ENCODE data around the gene OPA1.
A peak's percentile ranks its signal among the peaks of the same experiment; 100 is the strongest.

Gene OPA1

DNA sequence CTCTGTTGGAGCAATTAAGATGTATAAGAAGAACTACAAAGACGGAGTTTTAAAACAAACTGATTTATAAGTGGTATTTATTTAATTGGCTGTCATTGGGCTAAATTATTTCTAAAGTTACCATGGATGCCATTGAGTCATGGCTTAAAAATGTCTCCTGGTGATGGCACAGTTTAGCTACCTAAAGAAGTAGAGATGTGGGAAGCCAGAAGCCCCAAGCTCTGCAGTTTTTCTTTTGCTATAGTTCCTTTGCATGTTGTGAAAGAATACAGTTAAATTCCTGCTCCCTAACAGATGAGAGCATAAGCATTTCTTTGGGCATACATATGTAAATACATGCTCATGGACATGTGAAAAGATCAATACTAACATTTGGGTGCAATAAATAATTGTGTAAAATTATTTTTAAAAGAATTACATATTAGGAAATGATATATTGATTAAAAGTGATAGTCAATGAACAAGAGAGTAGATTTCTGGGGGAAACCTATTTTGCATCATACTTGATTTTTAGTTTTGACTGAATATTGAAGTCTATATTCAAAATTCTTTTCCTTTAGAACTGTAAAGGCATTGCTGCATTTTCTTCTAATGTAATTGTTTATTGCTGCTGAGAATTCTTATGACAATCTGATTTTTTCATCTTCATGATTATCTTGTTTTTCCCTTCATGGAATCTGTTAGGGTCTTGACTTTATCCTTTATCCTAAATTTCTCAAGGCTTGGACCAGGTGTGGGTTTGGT, 2.1 kb downstream of the OPA1 start:
- H3K9ac ChIP-seq (ENCODE audit: low read length): no peak overlapping the region

DNA sequence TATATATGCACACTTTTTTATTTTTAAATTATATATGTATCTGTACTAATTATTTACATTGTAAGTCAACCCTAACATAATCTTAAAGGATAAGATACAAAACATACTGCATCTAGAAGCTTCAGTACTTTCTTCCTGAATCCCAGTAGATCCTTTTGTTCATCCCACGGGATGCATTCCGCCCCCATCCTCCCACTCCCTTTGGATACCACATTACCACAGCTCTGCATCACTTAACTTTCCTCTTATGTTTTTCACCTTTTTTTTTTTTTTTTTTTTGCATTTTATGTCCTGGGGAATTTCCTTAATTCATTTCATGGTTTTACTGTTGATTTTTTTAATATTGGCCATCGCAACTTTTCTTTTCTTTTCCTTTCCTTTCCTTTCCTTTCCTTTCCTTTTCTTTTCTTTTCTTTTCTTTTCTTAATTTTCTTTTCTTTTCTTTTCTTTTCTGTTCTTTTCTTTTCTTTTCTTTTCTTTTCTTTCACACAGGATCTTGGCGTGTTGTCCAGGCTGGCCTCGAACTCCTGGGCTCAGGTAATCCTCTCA, 3.0 kb downstream of the OPA1 start:
- Histone ChIP-seq H3K4me2 (ENCODE audit: low read length) (no peak overlapping the region), H4K20me1 (ENCODE audit: insufficient read depth, low read length) (peaks cover 24% of the 10 kb centered on the region; the same call in 1 of the 2 replicates), H3K27me3 (ENCODE audit: low read depth, low read length) (no peaks in the 10 kb centered on the region)

More for the DNA sequence above, 2.1 kb downstream of the OPA1 start:
- Histone ChIP-seq H4K20me1 (ENCODE audit: insufficient read depth, low read length) (peaks cover 16% of the 10 kb centered on the region; the same call in 1 of the 2 replicates), H3K36me3 (replicated peaks; ENCODE audit: low read depth, low read length) (peaks cover 2% of the 10 kb centered on the region), H2AFZ (ENCODE audit: low read depth, low read length) (no peak overlapping the region), H3K79me2 (ENCODE audit: low read length) (peaks cover 77% of the 10 kb centered on the region), H3K4me2 (ENCODE audit: low read length) (peak overlapping the region; percentile 96; the same call in 1 of the 2 replicates), H3K27ac (ENCODE audit: low read length) (no peak overlapping the region), H3K27me3 (ENCODE audit: low read depth, low read length) (no peaks in the 10 kb centered on the region), H3K9me3 (ENCODE audit: insufficient read depth, low read length) (no peaks in the 10 kb centered on the region), H3K4me3 (ENCODE audit: low read length) (no peak overlapping the region; the same call in 1 of the 2 replicates), H3K4me1 (ENCODE audit: low read length) (peaks cover 20% of the 10 kb centered on the region)
- TF ChIP-seq, protein P1, sequence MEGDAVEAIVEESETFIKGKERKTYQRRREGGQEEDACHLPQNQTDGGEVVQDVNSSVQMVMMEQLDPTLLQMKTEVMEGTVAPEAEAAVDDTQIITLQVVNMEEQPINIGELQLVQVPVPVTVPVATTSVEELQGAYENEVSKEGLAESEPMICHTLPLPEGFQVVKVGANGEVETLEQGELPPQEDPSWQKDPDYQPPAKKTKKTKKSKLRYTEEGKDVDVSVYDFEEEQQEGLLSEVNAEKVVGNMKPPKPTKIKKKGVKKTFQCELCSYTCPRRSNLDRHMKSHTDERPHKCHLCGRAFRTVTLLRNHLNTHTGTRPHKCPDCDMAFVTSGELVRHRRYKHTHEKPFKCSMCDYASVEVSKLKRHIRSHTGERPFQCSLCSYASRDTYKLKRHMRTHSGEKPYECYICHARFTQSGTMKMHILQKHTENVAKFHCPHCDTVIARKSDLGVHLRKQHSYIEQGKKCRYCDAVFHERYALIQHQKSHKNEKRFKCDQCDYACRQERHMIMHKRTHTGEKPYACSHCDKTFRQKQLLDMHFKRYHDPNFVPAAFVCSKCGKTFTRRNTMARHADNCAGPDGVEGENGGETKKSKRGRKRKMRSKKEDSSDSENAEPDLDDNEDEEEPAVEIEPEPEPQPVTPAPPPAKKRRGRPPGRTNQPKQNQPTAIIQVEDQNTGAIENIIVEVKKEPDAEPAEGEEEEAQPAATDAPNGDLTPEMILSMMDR (IDR thresholded peaks at IDR 0.05; ENCODE audit: low read depth, low read length): no peak
- TF ChIP-seq EZH2phosphoT487 (IDR thresholded peaks at IDR 0.05; ENCODE audit: low read depth): no peak

DNA sequence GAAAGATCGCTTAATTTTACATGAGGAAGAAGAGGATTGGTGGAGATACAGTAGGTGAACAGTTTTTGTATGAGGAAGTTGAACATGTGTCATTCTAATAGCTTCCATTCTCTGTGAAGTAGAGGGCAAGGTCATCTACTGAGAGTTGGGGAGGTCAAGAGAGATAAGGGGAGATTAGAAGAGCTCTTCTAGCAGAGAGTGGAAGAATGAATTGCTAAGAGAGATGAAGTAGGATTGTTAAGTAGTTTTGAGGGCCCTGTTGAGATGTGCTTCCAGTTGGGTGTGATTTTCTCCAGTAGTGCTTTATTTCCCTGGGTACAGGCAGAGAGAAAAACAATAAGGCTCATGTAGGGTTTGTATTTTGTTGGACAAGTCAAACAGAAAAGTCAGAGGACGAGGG, 5.2 kb downstream of the OPA1 start:
- H3K4me1 ChIP-seq (ENCODE audit: low read length): peaks cover 12% of the 10 kb centered on the region
- no peak overlapping the region for H2AFZ ChIP-seq (ENCODE audit: low read depth, low read length)
- no peaks in the 10 kb centered on the region for H3K9me3 ChIP-seq (ENCODE audit: insufficient read depth, low read length)
- TF ChIP-seq EZH2phosphoT487 (IDR thresholded peaks at IDR 0.05; ENCODE audit: low read depth): no peak
- TF ChIP-seq, protein P1 (IDR thresholded peaks at IDR 0.05; ENCODE audit: low read depth, low read length): no peak
- H3K4me3 ChIP-seq (ENCODE audit: low read length): no peak overlapping the region
- no peaks in the 10 kb centered on the region for H3K27me3 ChIP-seq (ENCODE audit: low read depth, low read length)
- H3K36me3 ChIP-seq (replicated peaks; ENCODE audit: low read depth, low read length): peaks cover 2% of the 10 kb centered on the region
- H3K27ac ChIP-seq (ENCODE audit: low read length): no peak overlapping the region
- peaks cover 45% of the 10 kb centered on the region for H4K20me1 ChIP-seq (ENCODE audit: insufficient read depth, low read length)
- H3K79me2 ChIP-seq (ENCODE audit: low read length): peaks cover 97% of the 10 kb centered on the region
- no peak overlapping the region for H3K9ac ChIP-seq (ENCODE audit: low read length)
- no peak overlapping the region for H3K4me2 ChIP-seq (ENCODE audit: low read length)

More for the DNA sequence above, 3.0 kb downstream of the OPA1 start:
- TF ChIP-seq EZH2phosphoT487 (IDR thresholded peaks at IDR 0.05; ENCODE audit: low read depth): no peak
- TF ChIP-seq, protein P1 (IDR thresholded peaks at IDR 0.05; ENCODE audit: low read depth, low read length): no peak
- Histone ChIP-seq H3K9me3 (ENCODE audit: insufficient read depth, low read length) (no peaks in the 10 kb centered on the region), H3K4me3 (ENCODE audit: low read length) (no peak overlapping the region), H2AFZ (ENCODE audit: low read depth, low read length) (no peak overlapping the region), H3K4me1 (ENCODE audit: low read length) (peaks cover 20% of the 10 kb centered on the region), H3K36me3 (replicated peaks; ENCODE audit: low read depth, low read length) (peaks cover 2% of the 10 kb centered on the region), H3K79me2 (ENCODE audit: low read length) (peaks cover 86% of the 10 kb centered on the region), H3K27ac (ENCODE audit: low read length) (no peak overlapping the region), H3K9ac (ENCODE audit: low read length) (no peak overlapping the region)

DNA sequence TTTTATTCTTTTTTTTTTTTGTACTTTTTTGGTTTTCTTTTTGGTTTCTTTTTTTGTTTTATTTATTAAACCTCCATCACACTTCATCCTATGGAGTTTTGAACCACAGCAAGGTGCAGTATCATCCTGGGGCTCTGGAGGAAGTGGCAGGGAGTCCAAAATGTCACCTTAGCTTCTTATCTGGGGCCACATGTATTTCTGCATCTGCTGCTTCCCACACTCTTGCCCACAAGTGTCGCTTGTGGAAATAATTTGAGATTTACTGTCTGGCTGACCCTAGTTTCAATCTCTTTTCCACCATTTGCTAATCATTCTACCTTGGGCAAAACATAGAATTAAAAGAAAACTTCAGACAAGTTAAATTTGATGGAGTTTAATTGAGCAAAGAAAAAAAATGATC, 6.4 kb downstream of the OPA1 start:
- H3K36me3 ChIP-seq (replicated peaks; ENCODE audit: low read depth, low read length): peaks cover 2% of the 10 kb centered on the region
- no peak overlapping the region for H3K9ac ChIP-seq (ENCODE audit: low read length)
- H3K4me2 ChIP-seq (ENCODE audit: low read length): no peak overlapping the region
- peaks cover 52% of the 10 kb centered on the region for H4K20me1 ChIP-seq (ENCODE audit: insufficient read depth, low read length)
- no peaks in the 10 kb centered on the region for H3K9me3 ChIP-seq (ENCODE audit: insufficient read depth, low read length)
- no peak for TF ChIP-seq EZH2phosphoT487 (IDR thresholded peaks at IDR 0.05; ENCODE audit: low read depth)
- TF ChIP-seq, protein P1 (IDR thresholded peaks at IDR 0.05; ENCODE audit: low read depth, low read length): no peak
- H3K4me1 ChIP-seq (ENCODE audit: low read length): peaks cover 7% of the 10 kb centered on the region
- H3K27ac ChIP-seq (ENCODE audit: low read length): no peak overlapping the region
- H3K27me3 ChIP-seq (ENCODE audit: low read depth, low read length): no peaks in the 10 kb centered on the region
- H3K4me3 ChIP-seq (ENCODE audit: low read length): no peak overlapping the region
- H2AFZ ChIP-seq (ENCODE audit: low read depth, low read length): no peak overlapping the region
- peaks cover 97% of the 10 kb centered on the region for H3K79me2 ChIP-seq (ENCODE audit: low read length)
